ENCODE results near the gene MYO5A.

Gene MYO5A

GRCh38 chr15:52568601-52569585 lies 40.2 kb upstream of the MYO5A start, which contains the start of gene ARPP19 (continued):
- TF ChIP-seq PRDM10 (tag by site-specific recombination; IDR thresholded peaks at IDR 0.05) (peak; percentile 89), ZNF302 (tag by site-specific recombination; IDR thresholded peaks at IDR 0.05; ENCODE audit: low read depth) (no peak), ZNF76 (tag by site-specific recombination; IDR thresholded peaks at IDR 0.05; ENCODE audit: borderline replicate concordance, low read depth) (peak; percentile 96), ZNF24 (tag by site-specific recombination; IDR thresholded peaks at IDR 0.05) (peak; percentile 84; the same call in 1 of the 2 replicates), KLF17 (tag by site-specific recombination; IDR thresholded peaks at IDR 0.05) (peak; percentile 91), INSM2 (tag by site-specific recombination; IDR thresholded peaks at IDR 0.05) (peak; percentile 70; the same call in 1 of the 2 replicates), ZNF148 (tag by site-specific recombination; IDR thresholded peaks at IDR 0.05; ENCODE audit: borderline replicate concordance) (no peak), BCL11A (tag by site-specific recombination; IDR thresholded peaks at IDR 0.05; ENCODE audit: low read depth) (peak; percentile 62; the same call in 1 of the 2 replicates), ZNF610 (tag by site-specific recombination; IDR thresholded peaks at IDR 0.05; ENCODE audit: borderline replicate concordance) (peak; percentile 97), ZNF362 (tag by site-specific recombination; IDR thresholded peaks at IDR 0.05) (0 out of 2 replicates have a peak, but pooled peaks have one; percentile 20), ZNF529 (tag by site-specific recombination; IDR thresholded peaks at IDR 0.05; ENCODE audit: insufficient replicate concordance) (no peak), ZNF16 (tag by site-specific recombination; IDR thresholded peaks at IDR 0.05; ENCODE audit: low read depth) (no peak), YY1 (tag by site-specific recombination; IDR thresholded peaks at IDR 0.05) (peak; percentile 89), ZBTB8A (tag by site-specific recombination; IDR thresholded peaks at IDR 0.05) (peak; percentile 80), ZBTB17 (tag by site-specific recombination; IDR thresholded peaks at IDR 0.05) (peak; percentile 94), ZNF830 (tag by site-specific recombination; IDR thresholded peaks at IDR 0.05; ENCODE audit: low read depth) (no peak), TRIM28 (IDR thresholded peaks at IDR 0.05; ENCODE audit: borderline replicate concordance, low read length) (no peak), ZSCAN16 (tag by site-specific recombination; IDR thresholded peaks at IDR 0.05) (peak; percentile 95), ZFP69B (tag by site-specific recombination; IDR thresholded peaks at IDR 0.05) (peak; percentile 61), ZIC2 (tag by site-specific recombination; IDR thresholded peaks at IDR 0.05) (peak; percentile 26; the same call in 1 of the 2 replicates), ZBTB21 (tag by site-specific recombination; IDR thresholded peaks at IDR 0.05) (peak; percentile 93), ZNF580 (tag by site-specific recombination; IDR thresholded peaks at IDR 0.05) (peak; percentile 93), ZNF670 (tag by site-specific recombination; IDR thresholded peaks at IDR 0.05; ENCODE audit: low read depth) (no peak), HOXC10 (CRISPR knock-in tag; IDR thresholded peaks at IDR 0.05) (no peak), ZNF501 (tag by site-specific recombination; IDR thresholded peaks at IDR 0.05) (peak; percentile 50; the same call in 1 of the 2 replicates), ZNF521 (tag by site-specific recombination; IDR thresholded peaks at IDR 0.05) (no peak), BCL6B (tag by site-specific recombination; IDR thresholded peaks at IDR 0.05) (no peak)

Data from HEK293 (cell line).